Right cardiac atrium (tissue), 5 donors: ENCODE results near the gene MMRN2. TPM values are rescaled to one million over a fixed set of nuclear protein-coding genes. Genes with fewer than 3 reads are reported as not detected.
"Not testable (repeated sequence)": the region's sequence is repeated elsewhere in the genome, so short reads cannot be mapped to it uniquely, and the experiment has no call there.

Experiments
- ATAC-seq, 2 donors: fragments of 200-7000 bp; cut with Tn5 transposase; one replicate each; pipeline versions ENCODE4 v1.8.0 to v1.9.1; 2020; ENCODE audit warnings: moderate library complexity in 2 of 2, mild to moderate bottlenecking in 1 of 2
- DNase-seq, 3 donors: peaks; one replicate each; pipeline ENCODE4 v3.0.0-alpha.2; 2020
- H3K27ac ChIP-seq: one replicate; pipeline ENCODE4 v1.5.1; 2013; ENCODE audit warnings: mild to moderate bottlenecking, low read length, control low read depth, moderate library complexity
- H3K27me3 ChIP-seq: one replicate; pipeline ENCODE4 v1.6.1; 2013; ENCODE audit not compliant: control insufficient read depth, insufficient read depth
- H3K4me1 ChIP-seq: one replicate; pipeline ENCODE4 v1.6.1; 2013; ENCODE audit warnings: low read length; ENCODE audit not compliant: control insufficient read depth, insufficient read depth
- H3K4me3 ChIP-seq: one replicate; pipeline ENCODE4 v1.5.1; 2013; ENCODE audit warnings: low read length, control low read depth
- H3K9me3 ChIP-seq: one replicate; pipeline ENCODE4 v1.6.1; 2013; ENCODE audit warnings: low read length; ENCODE audit not compliant: control insufficient read depth
- WGBS: extraction: QIAGEN DNeasy Blood & Tissue Kit; methylation state at CpG from one replicate; pipeline ENCODE4 v1.1.7; 2013; 5-methylcytosine and 5-hydroxymethylcytosine counted together
- intact Hi-C, 4 donors: fragments of 100-400 bp; cut with DNase I; formaldehyde crosslinking; loops; one replicate each; pipeline versions ENCODE4 v1.11.0 to v1.14.0; 2022 to 2023
- polyA plus RNA-seq: library from polyadenylated mRNA; stranded (reverse); fragments of 200-250 nt; gene quantifications from one replicate; pipeline ENCODE4 v1.2.3, GENCODE V29; 2013
- total RNA-seq, 4 donors: library from RNA; stranded (reverse); fragmentation: NEBNext Ultra II Directional; extraction: Animal tissue kit (Norgen Biotek cat#: 25700); gene quantifications; one replicate each; pipeline ENCODE4 v1.2.1, GENCODE V29; 2021
- donor health status: healthy with polysubstance abuse.
- donor health status: DM: no; HTN: yes; CAD: no.
- donor health status: DM: no; HTN: no; CAD: no.
- donor health status: DM: no; HTN: yes; CAD: no; lungs with severe emphysema.
- donor health status: DM: yes; HTN: yes; CAD: no.

MMRN2 gene
- total and polyA plus RNA-seq, 5 donors, result 19.8 to 65.5 (median 39.3) TPM

DNA sequence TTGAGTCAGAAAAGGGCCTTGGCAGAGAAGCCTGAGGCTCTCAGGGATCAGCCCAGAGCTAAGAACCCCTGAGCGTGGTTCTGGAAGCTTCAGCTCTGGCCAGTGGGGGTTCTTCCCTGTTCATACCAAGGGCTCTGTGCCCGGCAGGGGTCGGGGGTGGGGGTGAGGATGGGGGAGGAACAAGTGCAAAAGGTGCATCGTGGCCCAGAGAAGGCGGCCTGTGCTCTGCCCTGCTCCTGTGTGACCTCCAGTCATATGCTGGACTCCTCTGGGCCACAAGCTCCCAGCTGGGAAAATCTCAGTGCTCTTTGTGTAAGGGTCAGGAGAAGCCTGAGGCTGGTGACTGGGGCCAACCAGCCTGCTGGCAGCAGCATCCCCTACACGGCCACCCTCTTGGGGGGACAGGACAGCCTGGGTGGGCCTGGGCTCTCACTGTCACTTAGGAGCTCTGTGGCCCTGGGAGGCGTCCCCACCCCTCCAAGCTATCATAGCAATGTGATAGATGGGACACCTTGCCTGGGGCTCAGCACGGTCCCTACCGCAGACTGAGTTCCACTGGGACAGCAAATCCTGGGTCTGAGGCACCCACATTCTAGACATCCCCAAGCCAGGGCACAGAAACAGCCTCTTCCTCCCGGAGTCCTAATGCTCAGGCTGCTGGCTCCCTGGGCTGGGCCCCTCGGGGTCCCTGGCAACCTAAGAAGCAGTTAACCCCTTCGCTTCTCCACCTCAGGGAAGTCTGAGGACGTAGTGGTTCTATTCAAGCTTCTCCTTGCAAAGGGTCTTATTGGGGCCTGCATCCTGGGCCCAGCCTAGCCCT, 2.5 kb downstream of the MMRN2 start:
- H3K4me1 ChIP-seq, result peaks cover 8% of the 10 kb centered on the region
- intact Hi-C loops, result no loop called here
- WGBS, result 49% methylated on average over 13 of the region's 13 CpGs
- ATAC-seq (no peak), DNase-seq (peak in 2 of 3 donors; percentile 49 to 53)
- H3K9me3 ChIP-seq, result no peaks in the 10 kb centered on the region
- H3K27me3 ChIP-seq, result no peaks in the 10 kb centered on the region
- H3K27ac ChIP-seq, result peak overlapping the region; percentile 81
- H3K4me3 ChIP-seq, result peak overlapping the region; percentile 6

DNA sequence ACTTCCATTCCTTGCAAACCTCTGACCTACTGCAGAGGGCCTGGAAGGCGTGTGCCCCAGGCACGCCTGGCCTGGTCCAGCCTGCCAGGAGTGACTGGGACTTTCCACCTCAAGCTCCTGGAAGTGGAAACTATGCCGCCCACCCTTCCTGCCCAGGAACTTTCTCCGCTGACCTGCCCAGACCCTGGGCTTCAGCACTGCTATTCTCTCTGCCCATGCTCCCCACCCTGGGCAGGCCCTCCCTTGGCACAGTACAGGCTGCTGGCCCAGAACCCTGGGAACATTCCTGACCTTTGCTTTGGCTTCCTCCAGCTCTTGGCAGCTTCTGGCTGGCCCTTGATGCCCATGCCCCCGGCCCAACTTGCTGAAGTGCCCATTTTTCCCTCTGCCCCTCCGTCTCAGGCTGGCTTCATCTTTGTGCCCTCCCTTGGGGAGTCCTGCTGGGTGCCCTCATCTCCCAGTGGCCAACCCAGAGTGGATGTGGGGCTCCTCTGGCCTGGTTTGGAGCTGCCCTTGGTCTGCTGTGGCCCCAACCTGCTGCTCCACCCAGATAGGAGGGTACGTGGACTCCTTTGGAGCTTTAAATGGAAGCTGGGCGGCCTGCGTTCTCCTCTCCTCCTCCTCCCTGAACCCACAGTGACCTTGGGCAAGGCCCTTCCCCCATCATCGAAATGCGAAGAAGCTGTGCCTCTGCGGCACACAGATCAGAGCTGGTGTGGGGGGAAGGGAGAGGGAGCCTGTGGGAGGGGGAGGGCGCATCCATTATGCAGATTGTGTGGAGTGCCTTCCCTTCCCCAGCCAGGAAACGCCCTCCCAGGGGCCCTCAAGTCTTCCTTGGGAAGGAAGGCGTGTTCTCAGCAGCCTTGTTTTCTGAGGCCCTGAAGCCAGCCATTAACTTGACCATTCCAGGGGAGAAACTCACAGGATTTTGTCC, 3.4 kb downstream of the MMRN2 start:
- H3K27me3 ChIP-seq, result no peaks in the 10 kb centered on the region
- peaks cover 8% of the 10 kb centered on the region for H3K4me1 ChIP-seq
- intact Hi-C loops, result no loop called here
- ATAC-seq (peak; percentile 83 to 84), DNase-seq (peak; percentile 86 to 90 (median 89))
- H3K27ac ChIP-seq, result peak overlapping the region; percentile 81
- WGBS, result 40% methylated on average over 15 of the region's 15 CpGs
- H3K9me3 ChIP-seq, result no peaks in the 10 kb centered on the region
- H3K4me3 ChIP-seq, result peak overlapping the region; percentile 6

DNA sequence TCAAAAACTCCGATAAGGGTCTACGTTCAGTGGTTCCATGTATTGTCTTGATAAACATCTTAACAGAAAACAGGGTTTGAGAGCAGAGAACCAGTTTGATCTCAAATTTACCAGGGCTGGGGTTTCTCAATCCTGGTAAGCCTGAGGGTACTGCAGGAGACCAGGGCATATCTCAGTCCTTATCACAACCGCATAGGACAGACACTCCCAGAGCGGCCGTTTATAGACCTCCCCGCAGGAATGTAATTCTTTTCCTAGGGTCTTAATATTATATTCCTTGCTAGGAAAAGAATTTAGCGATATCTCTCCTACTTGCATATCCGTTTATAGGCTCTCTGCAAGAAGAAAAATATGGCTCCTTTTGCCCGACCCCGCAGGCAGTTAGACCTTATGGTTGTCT, 4.7 kb downstream of the MMRN2 start:
- ATAC-seq, H3K4me3 ChIP-seq, H3K9me3 ChIP-seq, intact Hi-C loops, H3K27ac ChIP-seq, H3K27me3 ChIP-seq, H3K4me1 ChIP-seq: not testable (repeated sequence)
- peak in 1 of 3 donors; percentile 9 for DNase-seq
- 94% methylated on average over 10 of the region's 10 CpGs for WGBS

DNA sequence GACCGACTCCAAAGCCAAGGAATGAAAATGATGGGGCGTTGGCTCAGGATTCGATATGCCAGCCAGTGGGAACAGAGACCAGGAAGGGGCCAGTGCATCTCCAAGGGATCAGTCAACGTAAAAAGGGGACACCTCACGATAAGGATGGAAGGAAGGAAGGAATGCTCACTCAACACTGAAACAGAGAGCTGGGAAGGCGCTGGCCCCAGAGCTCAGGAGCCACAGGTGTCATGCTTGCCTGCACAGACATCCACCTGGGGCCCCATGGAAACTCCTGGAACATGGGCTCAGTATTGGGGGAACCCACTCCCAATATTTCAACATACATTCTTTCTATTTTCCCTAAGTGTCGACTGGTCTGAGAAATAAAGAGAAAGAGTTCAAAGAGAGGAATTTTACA, 5.3 kb downstream of the MMRN2 start:
- Histone ChIP-seq H3K4me1 (peaks cover 8% of the 10 kb centered on the region), H3K27me3 (no peaks in the 10 kb centered on the region), H3K4me3 (no peak overlapping the region), H3K9me3 (no peaks in the 10 kb centered on the region), H3K27ac (no peak overlapping the region)
- DNase-seq, result peak in 1 of 3 donors; percentile 18
- 89% methylated on average over 7 of the region's 7 CpGs for WGBS
- intact Hi-C loops, result no loop called here
- no peak for ATAC-seq

GRCh38 chr10:86951184-86951761, 6.1 kb downstream of the MMRN2 start:
- DNase-seq (peak in 1 of 3 donors; percentile 11), ATAC-seq (no peak)
- intact Hi-C loops, result no loop called here
- Histone ChIP-seq H3K27me3 (no peaks in the 10 kb centered on the region), H3K4me1 (peaks cover 8% of the 10 kb centered on the region), H3K4me3 (no peak overlapping the region), H3K27ac (no peak overlapping the region), H3K9me3 (no peaks in the 10 kb centered on the region)

DNA sequence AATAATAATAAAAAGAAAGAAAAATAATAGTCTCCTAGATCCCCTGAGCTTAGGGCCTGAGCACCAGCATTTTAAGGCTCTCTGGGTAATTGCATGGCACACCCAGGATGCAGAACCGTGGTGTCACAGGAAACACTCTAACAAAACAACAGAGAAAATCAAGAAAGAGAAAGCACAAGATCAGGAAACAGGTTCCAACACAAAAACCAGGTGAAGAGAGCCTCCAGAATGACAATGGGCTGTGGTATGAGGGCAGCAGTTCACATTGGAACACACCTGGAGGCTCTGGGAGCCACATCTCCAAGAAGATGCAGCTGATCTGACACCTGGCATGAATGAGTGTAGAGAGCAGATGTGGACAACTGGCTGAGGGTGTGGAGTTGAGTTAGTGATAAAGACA, 7.1 kb downstream of the MMRN2 start:
- Histone ChIP-seq H3K4me1 (peaks cover 8% of the 10 kb centered on the region), H3K27me3 (no peaks in the 10 kb centered on the region), H3K9me3 (no peaks in the 10 kb centered on the region), H3K27ac (no peak overlapping the region), H3K4me3 (no peak overlapping the region)
- intact Hi-C loops, result no loop called here
- ATAC-seq (no peak), DNase-seq (no peak)
- WGBS, result 48% methylated on average over 1 of the region's 1 CpG

GRCh38 chr10:86947806-86948205, 9.6 kb downstream of the MMRN2 start:
- H3K4me1 ChIP-seq, H3K27ac ChIP-seq, DNase-seq, ATAC-seq, H3K4me3 ChIP-seq, intact Hi-C loops, H3K27me3 ChIP-seq, H3K9me3 ChIP-seq: not testable (repeated sequence)
- 92% methylated on average over 4 of the region's 4 CpGs for WGBS

DNA sequence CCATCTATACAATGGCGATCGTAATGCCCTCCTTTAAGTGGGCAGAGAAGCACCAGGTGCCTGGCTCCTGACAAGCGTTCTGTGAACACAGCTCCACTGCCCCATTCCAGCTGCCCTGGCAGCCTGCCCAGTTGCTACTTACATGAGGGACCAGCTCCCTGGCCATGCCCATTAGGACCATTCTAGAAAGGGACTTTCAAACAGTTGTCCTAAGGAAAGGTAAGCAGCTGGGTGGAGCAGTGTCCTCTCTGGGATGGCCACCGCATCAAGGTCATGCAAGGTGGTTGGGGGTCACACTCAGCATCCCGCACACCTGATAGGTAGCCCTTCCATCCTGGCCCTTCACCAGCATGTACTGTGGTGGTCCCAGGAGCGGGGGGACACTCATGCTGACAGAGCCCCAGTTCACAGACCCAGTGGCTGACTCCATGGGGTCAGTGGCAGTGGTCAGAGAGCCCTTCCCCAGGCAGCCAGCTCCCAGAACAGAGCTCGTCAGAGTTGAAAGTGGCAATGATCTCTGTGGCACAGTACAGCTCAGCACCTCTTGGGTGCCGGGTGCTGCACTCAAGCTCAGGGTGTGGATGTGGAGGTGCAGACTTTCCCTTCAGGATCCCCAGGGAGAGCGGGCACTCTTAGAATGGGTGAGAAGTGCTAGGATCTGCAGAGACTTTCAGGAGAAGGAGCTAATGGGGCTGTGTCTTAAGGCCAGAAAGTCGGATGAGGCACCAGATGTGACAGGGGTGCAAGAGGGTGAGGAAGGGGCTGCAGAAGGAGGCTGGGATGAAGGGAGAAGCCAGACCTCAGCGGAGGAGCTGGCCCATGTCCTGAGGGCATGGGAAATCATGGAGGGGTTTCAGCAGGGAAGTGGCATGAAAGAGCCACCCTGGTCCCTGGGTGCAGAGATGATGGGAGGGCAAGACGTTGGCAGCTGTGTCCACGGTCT, 10.9 kb downstream of the MMRN2 start:
- intact Hi-C loops, result no loop called here
- peak in 1 of 2 donors; percentile 14 for ATAC-seq
- 76% methylated on average over 13 of the region's 13 CpGs for WGBS

GRCh38 chr10:86945361-86946212, 11.8 kb downstream of the MMRN2 start:
- Histone ChIP-seq H3K4me3 (no peak overlapping the region), H3K27ac (no peak overlapping the region), H3K27me3 (no peaks in the 10 kb centered on the region), H3K9me3 (no peaks in the 10 kb centered on the region), H3K4me1 (no peaks in the 10 kb centered on the region)
- DNase-seq (peak; percentile 60 to 85 (median 74)), ATAC-seq (peak; percentile 22 to 29)
- 56% methylated on average over 18 of the region's 18 CpGs for WGBS
- intact Hi-C loops, result no loop called here

More for the DNA sequence above, 10.9 kb downstream of the MMRN2 start:
- peak; percentile 67 to 87 (median 78) for DNase-seq
- Histone ChIP-seq H3K27ac (no peak overlapping the region), H3K4me1 (no peaks in the 10 kb centered on the region), H3K4me3 (no peak overlapping the region), H3K9me3 (no peaks in the 10 kb centered on the region), H3K27me3 (no peaks in the 10 kb centered on the region)
